SK-N-SH (cell line): ENCODE measurements around the gene HS6ST3. TPM values are rescaled to one million over a fixed set of nuclear protein-coding genes. Genes with fewer than 3 reads are reported as not detected.
"Not testable (repeated sequence)": the region's sequence is repeated elsewhere in the genome, so short reads cannot be mapped to it uniquely, and the experiment has no call there.

Experiments used
- CTCF ChIA-PET: fragments of 300-600, 350-600 bp; formaldehyde crosslinking; extraction: SDS; loops from one replicate; lab custom pipeline; 2021; lab: Yijun Ruan, JAX
- POLR2A ChIA-PET: fragments of 350-600 bp; sonication (Branson Sonifier 250); formaldehyde crosslinking; extraction: SDS; loops from one replicate; lab custom pipeline; 2020; ENCODE audit warnings: antibody characterized with exemption, inconsistent platforms; lab: Yijun Ruan, JAX
- DNase-seq: peaks from one replicate; pipeline ENCODE4 v3.0.0; 2012
- H2AFZ ChIP-seq: fragments of 200-600 bp; sonication (generic); 2 replicates; pipeline ENCODE4 v1.8.1; 2016; ENCODE audit warnings: antibody characterized with exemption, mild to moderate bottlenecking, low read depth
- H3F3A ChIP-seq: fragments of 200-600 bp; sonication (generic); replicated peaks from 2 replicates; pipeline ENCODE3; 2016; ENCODE audit warnings: antibody characterized with exemption, mild to moderate bottlenecking; ENCODE audit not compliant: insufficient read depth
- H3K27ac ChIP-seq, 2 experiments: fragments of 200-500 bp in 1 of 2; fragments of 200-600 bp in 1 of 2; sonication (Bioruptor generic) in 1 of 2; sonication (generic), shearing (Covaris generic) in 1 of 2; 2 replicates each; pipeline versions ENCODE4 v1.5.1 to v1.6.1; 2014 to 2016; ENCODE audit warnings: low read depth in 2 of 2, inconsistent platforms in 1 of 2, low read length in 1 of 2, mild to moderate bottlenecking in 1 of 2, mixed read lengths in 1 of 2
- H3K27me3 ChIP-seq: fragments of 200-600 bp; sonication (generic), shearing (Covaris generic); 2 replicates; pipeline ENCODE4 v1.6.1; 2016; ENCODE audit warnings: mixed run types; ENCODE audit not compliant: insufficient read depth
- H3K36me3 ChIP-seq, 2 experiments: fragments of 200-500 bp in 1 of 2; fragments of 200-600 bp in 1 of 2; sonication (Bioruptor generic) in 1 of 2; sonication (generic) in 1 of 2; replicated peaks in 1 of 2; 2 replicates each; pipeline versions ENCODE3 to v1.5.1; 2014 to 2016; ENCODE audit warnings: low read length in 1 of 2, mild to moderate bottlenecking in 1 of 2; ENCODE audit not compliant: insufficient read depth in 2 of 2, control insufficient read depth in 1 of 2
- H3K4me1 ChIP-seq, 2 experiments: fragments of 200-500 bp in 1 of 2; fragments of 200-600 bp in 1 of 2; sonication (Bioruptor generic) in 1 of 2; sonication (generic), shearing (Covaris generic) in 1 of 2; 2 replicates each; pipeline versions ENCODE4 v1.5.1 to v1.6.1; 2014 to 2016; ENCODE audit warnings: low read depth in 1 of 2, low read length in 1 of 2, mixed run types in 1 of 2; ENCODE audit not compliant: insufficient read depth in 2 of 2, control insufficient read depth in 1 of 2
- H3K4me2 ChIP-seq: fragments of 200-600 bp; sonication (generic), shearing (Covaris generic); 2 replicates; pipeline ENCODE4 v1.6.1; 2017; ENCODE audit warnings: mixed run types
- H3K4me3 ChIP-seq, 2 experiments: fragments of 200-500 bp in 1 of 2; fragments of 200-600 bp in 1 of 2; sonication (Bioruptor generic) in 1 of 2; sonication (generic), shearing (Covaris generic) in 1 of 2; 2 replicates each; pipeline versions ENCODE4 v1.5.1 to v1.8.1; 2014 to 2016; ENCODE audit warnings: low read depth in 2 of 2, inconsistent platforms in 1 of 2, low read length in 1 of 2, mild to moderate bottlenecking in 1 of 2, mixed read lengths in 1 of 2, moderate library complexity in 1 of 2
- H3K79me2 ChIP-seq: fragments of 200-600 bp; sonication (generic); 2 replicates; pipeline ENCODE4 v1.8.1; 2017; ENCODE audit warnings: mild to moderate bottlenecking; ENCODE audit not compliant: insufficient read depth
- H3K9ac ChIP-seq: fragments of 200-600 bp; sonication (generic); 2 replicates; pipeline ENCODE4 v1.6.1; 2017; ENCODE audit warnings: mixed run types
- H3K9me2 ChIP-seq: fragments of 200-600 bp; sonication (generic); 2 replicates; pipeline ENCODE4 v1.6.1; 2017; ENCODE audit warnings: mixed run types
- H3K9me3 ChIP-seq: fragments of 200-600 bp; sonication (generic); 2 replicates; pipeline ENCODE4 v1.6.1; 2017; ENCODE audit warnings: mixed run types, mild to moderate bottlenecking, moderate library complexity
- H4K20me1 ChIP-seq: fragments of 200-600 bp; sonication (generic); 2 replicates; pipeline ENCODE4 v1.6.1; 2017; ENCODE audit warnings: mild to moderate bottlenecking, mixed run types; ENCODE audit not compliant: insufficient read depth
- FOSL2 ChIP-seq: IDR thresholded peaks from 2 replicates; pipeline ENCODE4 v1.4.0; 2012; ENCODE audit warnings: low read depth, mild to moderate bottlenecking, moderate library complexity, borderline replicate concordance
- FOXM1 ChIP-seq: IDR thresholded peaks from 2 replicates; pipeline ENCODE4 v1.4.0; 2012; ENCODE audit warnings: low read depth, mild to moderate bottlenecking
- GABPA ChIP-seq: IDR thresholded peaks from 2 replicates; pipeline ENCODE4 v1.4.0; 2012; ENCODE audit warnings: low read depth, mild to moderate bottlenecking
- IRF3 ChIP-seq: fragments of 150-350 bp; IDR thresholded peaks from 2 replicates; pipeline ENCODE4 v1.6.1; 2016; ENCODE audit warnings: mild to moderate bottlenecking, low read depth, low read length
- MAX ChIP-seq: IDR thresholded peaks from 2 replicates; pipeline ENCODE4 v1.4.0; 2012; ENCODE audit warnings: low read depth
- MXI1 ChIP-seq: IDR thresholded peaks from 2 replicates; pipeline ENCODE4 v1.6.1; 2012; ENCODE audit warnings: mild to moderate bottlenecking, low read depth, low read length, improper control_type of control experiment
- NRF1 ChIP-seq: IDR thresholded peaks from 2 replicates; pipeline ENCODE4 v1.6.1; 2012; ENCODE audit warnings: low read depth, mild to moderate bottlenecking, low read length
- POLR2AphosphoS5 ChIP-seq: IDR thresholded peaks from 2 replicates; pipeline ENCODE4 v1.6.1; 2012; ENCODE audit warnings: low read depth, low read length
- RAD21 ChIP-seq: IDR thresholded peaks from 2 replicates; pipeline ENCODE4 v1.6.1; 2012; ENCODE audit warnings: mild to moderate bottlenecking, low read length
- REST ChIP-seq: IDR thresholded peaks from 2 replicates; pipeline ENCODE4 v1.6.1; 2012; ENCODE audit warnings: mild to moderate bottlenecking, low read depth, low read length, moderate library complexity
- SMC3 ChIP-seq: IDR thresholded peaks from 2 replicates; pipeline ENCODE4 v1.6.1; 2012; ENCODE audit warnings: low read depth, low read length, improper control_type of control experiment
- YY1 ChIP-seq: IDR thresholded peaks from 2 replicates; pipeline ENCODE4 v1.4.0; 2012; ENCODE audit warnings: low read depth, mild to moderate bottlenecking
- WGBS: methylation state at CpG from one replicate; pipeline ENCODE4 v1.1.6; 2017; ENCODE audit warnings: low lambda C conversion rate; 5-methylcytosine and 5-hydroxymethylcytosine counted together
- polyA plus RNA-seq, 3 experiments: library from polyadenylated mRNA; depleted of rRNA; stranded (reverse); fragments of >200 nt; gene quantifications; 2 replicates each; pipeline ENCODE4 v1.2.3, GENCODE V29; 2012

HS6ST3 gene
- polyA plus RNA-seq, 1 of the 3 experiments (the other 2 are of a cell fraction), result under 0.01 TPM

DNA sequence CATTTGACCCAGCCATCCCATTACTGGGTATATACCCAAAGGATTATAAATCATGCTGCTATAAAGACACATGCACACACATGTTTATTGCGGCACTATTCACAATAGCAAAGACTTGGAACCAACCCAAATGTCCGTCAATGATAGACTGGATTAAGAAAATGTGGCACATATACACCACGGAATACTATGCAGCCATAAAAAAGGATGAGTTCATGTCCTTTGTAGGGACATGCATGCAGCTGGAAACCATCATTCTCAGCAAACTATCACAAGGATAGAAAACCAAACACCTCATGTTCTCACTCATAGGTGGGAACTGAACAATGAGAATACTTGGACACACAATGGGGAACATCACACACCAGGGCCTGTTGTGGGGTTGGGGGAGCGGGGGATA, 39.0 kb upstream of the HS6ST3 start:
- H3F3A ChIP-seq, result not testable (repeated sequence)

DNA sequence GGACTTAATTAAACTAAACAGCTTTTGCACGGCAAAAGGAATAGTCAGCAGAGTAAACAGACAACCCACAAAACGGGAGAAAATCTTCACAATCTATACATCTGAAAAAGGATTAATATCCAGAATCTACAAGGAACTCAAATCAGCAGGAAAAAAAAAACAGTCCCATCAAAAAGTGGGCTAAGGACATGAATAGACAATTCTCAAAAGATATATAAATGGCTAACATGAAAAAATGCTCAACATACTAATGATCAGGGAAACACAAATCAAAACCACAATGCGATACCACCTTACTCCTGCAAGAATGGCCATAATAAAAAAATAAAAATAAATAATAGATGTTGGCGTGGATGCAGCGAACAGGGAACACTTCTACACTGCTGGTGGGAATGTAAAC, 38.4 kb upstream of the HS6ST3 start:
- H3K27me3 ChIP-seq, H3K9me2 ChIP-seq, H3K9me3 ChIP-seq, H2AFZ ChIP-seq, H3K4me1 ChIP-seq, H3K36me3 ChIP-seq, H3K27ac ChIP-seq, DNase-seq, POLR2A ChIA-PET, H3K9ac ChIP-seq, CTCF ChIA-PET, H3F3A ChIP-seq, H3K4me2 ChIP-seq, H4K20me1 ChIP-seq: not testable (repeated sequence)
- WGBS, result 95% methylated on average over 5 of the region's 5 CpGs
- Histone ChIP-seq H3K79me2 (peaks cover 65% of the 10 kb centered on the region), H3K4me3 (0 out of 4 replicates have a peak overlapping the region, but pooled peaks of 1 of the 2 experiments have one; percentile 74)

More for the DNA sequence above, 39.0 kb upstream of the HS6ST3 start:
- H2AFZ ChIP-seq, H3K4me1 ChIP-seq, H3K4me2 ChIP-seq, H3K4me3 ChIP-seq, H4K20me1 ChIP-seq, POLR2A ChIA-PET, H3K9me3 ChIP-seq, DNase-seq, H3K27ac ChIP-seq, H3K9me2 ChIP-seq, H3K27me3 ChIP-seq, CTCF ChIA-PET, H3K9ac ChIP-seq, H3K36me3 ChIP-seq: not testable (repeated sequence)
- 90% methylated on average over 4 of the region's 4 CpGs for WGBS
- H3K79me2 ChIP-seq, result peaks cover 70% of the 10 kb centered on the region

- CTCF ChIA-PET, result interaction anchor here (0.7 to 1.8 kb wide), 2 partner anchors 26 to 32 kb away, joined by 3 to 11 read pairs; no protein-coding TSS in a partner anchor
- 88% methylated on average over 3 of the region's 3 CpGs for WGBS
These were observed 38.0 kb upstream of the HS6ST3 start for GRCh38 chr13:96051946-96052345.

GRCh38 chr13:96052656-96053002, 37.3 kb upstream of the HS6ST3 start:
- no peaks in the 10 kb centered on the region for H3F3A ChIP-seq
- no peaks in the 10 kb centered on the region for H3K9me2 ChIP-seq
- peak overlapping the region; percentile 74 to 98 for H3K4me3 ChIP-seq
- peaks cover 0 to 3% of the 10 kb centered on the region in 2 experiments; a peak in 2 of 4 replicates for H3K4me1 ChIP-seq
- no peaks in the 10 kb centered on the region for H3K9me3 ChIP-seq
- POLR2A ChIA-PET, result interaction anchor here (1.6 kb wide), 1 partner anchor 25 kb away, joined by 5 read pairs; no protein-coding TSS in a partner anchor
- peak; percentile 61 for DNase-seq
- peak overlapping the region; percentile 80 for H3K9ac ChIP-seq
- under 1% methylated on average over 12 of the region's 12 CpGs for WGBS
- CTCF ChIA-PET, result interaction anchor here (0.7 to 1.9 kb wide), 3 partner anchors 14 to 33 kb away, joined by 3 to 11 read pairs (median 6); no protein-coding TSS in a partner anchor
- peaks cover 53% of the 10 kb centered on the region for H3K79me2 ChIP-seq
- H3K4me2 ChIP-seq, result peak overlapping the region; percentile 83
- no peaks in the 10 kb centered on the region for H3K36me3 ChIP-seq
- peak overlapping the region; percentile 73 for H2AFZ ChIP-seq
- peak overlapping the region; percentile 68 to 71 for H3K27ac ChIP-seq
- no peaks in the 10 kb centered on the region for H3K27me3 ChIP-seq
- 0 out of 2 replicates have a peak, but pooled peaks cover 4% of the 10 kb centered on the region for H4K20me1 ChIP-seq
- TF ChIP-seq NRF1 (no peak), FOSL2 (no peak), MXI1 (no peak), FOXM1 (no peak), YY1 (no peak), SMC3 (no peak), GABPA (no peak), POLR2AphosphoS5 (no peak), REST (no peak), IRF3 (no peak), RAD21 (no peak), MAX (no peak)

More at GRCh38 chr13:96051946-96052345, 38.0 kb upstream of the HS6ST3 start:
- H3K27ac ChIP-seq, H3F3A ChIP-seq, H3K36me3 ChIP-seq, POLR2A ChIA-PET, DNase-seq, H3K9me2 ChIP-seq, H3K9ac ChIP-seq, H3K9me3 ChIP-seq, H3K27me3 ChIP-seq, H3K4me1 ChIP-seq, H2AFZ ChIP-seq, H4K20me1 ChIP-seq: not testable (repeated sequence)
- Histone ChIP-seq H3K79me2 (peaks cover 60% of the 10 kb centered on the region), H3K4me3 (peak overlapping the region; percentile 74 to 98), H3K4me2 (peak overlapping the region; percentile 83)
